Lower leg skin (tissue), 4 donors: ENCODE results near the gene PTPRC. TPM values are rescaled to one million over a fixed set of nuclear protein-coding genes. Genes with fewer than 3 reads are reported as not detected.

Source experiments
- DNase-seq, 2 donors: peaks; one replicate each; pipeline ENCODE4 v3.0.0-alpha.2; 2019; ENCODE audit warnings: low spot score in 2 of 2
- H3K4me3 ChIP-seq: fragments of 200-600 bp; sonication (generic); 2 replicates; pipeline ENCODE4 v1.5.1; 2017; ENCODE audit warnings: mild to moderate bottlenecking, low read depth; ENCODE audit not compliant: poor library complexity, severe bottlenecking
- POLR2A ChIP-seq, 2 donors: fragments of 450-650 bp; IDR thresholded peaks; one replicate each; pipeline ENCODE4 v1.6.1; 2016 to 2017; ENCODE audit warnings: antibody characterized with exemption in 2 of 2, mild to moderate bottlenecking in 1 of 2, moderate library complexity in 1 of 2
- WGBS, 2 donors: methylation state at CpG; one replicate each; pipeline ENCODE4 v1.1.5; 2018; 5-methylcytosine and 5-hydroxymethylcytosine counted together
- intact Hi-C: fragments of 100-400 bp; cut with DNase I; formaldehyde crosslinking; loops from one replicate; pipeline ENCODE4 v1.15.0; 2023; ENCODE audit warnings: low total_unique reads
- total RNA-seq, 4 donors: library from RNA; depleted of rRNA; stranded (reverse); fragments of >200 nt; gene quantifications; one replicate each; pipeline ENCODE4 v1.1.0, GENCODE V29; 2016
- TF ChIP-seq, protein P1 (sequence below), 3 donors: fragments of 450-650 bp; IDR thresholded peaks; one replicate each; pipeline ENCODE4 v1.5.1; 2016; ENCODE audit warnings: antibody characterized with exemption in 3 of 3, mild to moderate bottlenecking in 3 of 3, moderate library complexity in 2 of 3

PTPRC gene
- total RNA-seq, 4 donors from 2014 or later, result 4.0 to 8.3 (median 4.7) TPM

DNA sequence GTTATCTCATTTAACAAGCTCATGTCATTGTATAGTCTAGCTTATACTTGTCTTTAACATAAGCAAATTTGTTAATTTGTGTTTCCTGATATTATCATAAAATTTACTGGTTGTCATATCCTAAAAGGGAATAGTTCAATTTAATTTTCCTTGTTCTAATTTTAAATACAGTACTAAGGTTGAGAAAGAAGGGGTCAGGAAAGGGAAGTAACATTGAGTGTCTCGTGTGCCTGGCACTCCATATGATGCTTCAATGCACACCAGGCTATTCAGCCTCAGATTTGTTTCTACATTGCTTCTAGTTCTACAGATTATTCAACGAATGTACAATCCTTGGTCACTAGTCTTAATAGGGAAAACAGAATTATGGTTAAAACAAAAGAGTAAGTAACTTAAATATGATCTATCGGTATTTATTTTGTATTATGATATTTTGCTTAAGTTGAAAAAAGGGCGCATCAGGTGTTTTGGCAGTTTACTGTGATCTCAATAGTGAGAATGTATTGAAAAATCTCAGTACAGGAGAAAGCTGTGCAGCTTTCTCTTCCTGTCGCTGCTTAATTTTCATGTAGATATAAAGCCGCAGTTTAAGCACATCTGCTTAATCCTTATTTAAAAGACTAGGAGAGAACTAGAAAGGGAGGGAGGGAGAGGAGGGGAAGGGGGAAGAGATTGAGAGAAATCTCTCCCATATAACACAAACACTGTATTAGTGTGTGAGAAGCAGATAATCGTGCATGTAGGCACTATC lies 13.0 kb downstream of the PTPRC start:
- no peak for TF ChIP-seq POLR2A (IDR thresholded peaks at IDR 0.05)
- TF ChIP-seq, protein P1, sequence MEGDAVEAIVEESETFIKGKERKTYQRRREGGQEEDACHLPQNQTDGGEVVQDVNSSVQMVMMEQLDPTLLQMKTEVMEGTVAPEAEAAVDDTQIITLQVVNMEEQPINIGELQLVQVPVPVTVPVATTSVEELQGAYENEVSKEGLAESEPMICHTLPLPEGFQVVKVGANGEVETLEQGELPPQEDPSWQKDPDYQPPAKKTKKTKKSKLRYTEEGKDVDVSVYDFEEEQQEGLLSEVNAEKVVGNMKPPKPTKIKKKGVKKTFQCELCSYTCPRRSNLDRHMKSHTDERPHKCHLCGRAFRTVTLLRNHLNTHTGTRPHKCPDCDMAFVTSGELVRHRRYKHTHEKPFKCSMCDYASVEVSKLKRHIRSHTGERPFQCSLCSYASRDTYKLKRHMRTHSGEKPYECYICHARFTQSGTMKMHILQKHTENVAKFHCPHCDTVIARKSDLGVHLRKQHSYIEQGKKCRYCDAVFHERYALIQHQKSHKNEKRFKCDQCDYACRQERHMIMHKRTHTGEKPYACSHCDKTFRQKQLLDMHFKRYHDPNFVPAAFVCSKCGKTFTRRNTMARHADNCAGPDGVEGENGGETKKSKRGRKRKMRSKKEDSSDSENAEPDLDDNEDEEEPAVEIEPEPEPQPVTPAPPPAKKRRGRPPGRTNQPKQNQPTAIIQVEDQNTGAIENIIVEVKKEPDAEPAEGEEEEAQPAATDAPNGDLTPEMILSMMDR (IDR thresholded peaks at IDR 0.05), result no peak
- H3K4me3 ChIP-seq, result no peak overlapping the region
- intact Hi-C loops, result no loop called here
- WGBS, 2 donors, result 72 to 75% methylated on average over 7 of the region's 7 CpGs
- DNase-seq, result no peak

DNA sequence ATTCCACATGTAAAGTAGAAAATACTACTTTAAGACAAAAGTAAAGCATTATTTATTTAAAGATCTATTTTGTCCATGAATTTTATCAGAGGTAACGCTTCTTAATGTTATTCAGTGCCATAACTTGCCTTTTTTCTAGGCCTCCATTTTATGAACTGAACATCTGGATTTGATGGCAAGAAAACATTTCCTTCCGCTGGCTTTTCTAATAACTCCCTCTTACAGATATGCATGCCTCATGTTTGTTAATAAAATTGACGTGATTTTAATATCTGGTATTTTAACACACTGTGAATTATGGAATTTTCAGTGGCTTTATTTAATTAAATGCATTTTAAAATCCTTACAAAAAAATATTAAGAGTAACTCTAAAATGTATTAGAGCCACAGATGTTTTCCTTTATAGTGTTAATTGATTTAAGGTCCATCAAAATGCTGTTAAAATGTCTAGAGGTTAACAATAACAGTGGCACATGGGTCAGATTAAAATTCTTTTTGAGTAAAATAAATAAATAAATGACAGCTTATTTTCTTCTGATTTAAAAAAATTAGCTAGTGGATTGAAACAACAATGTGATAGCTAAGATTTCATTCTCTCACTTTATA lies 15.1 kb downstream of the PTPRC start:
- intact Hi-C loops, result no loop called here

DNA sequence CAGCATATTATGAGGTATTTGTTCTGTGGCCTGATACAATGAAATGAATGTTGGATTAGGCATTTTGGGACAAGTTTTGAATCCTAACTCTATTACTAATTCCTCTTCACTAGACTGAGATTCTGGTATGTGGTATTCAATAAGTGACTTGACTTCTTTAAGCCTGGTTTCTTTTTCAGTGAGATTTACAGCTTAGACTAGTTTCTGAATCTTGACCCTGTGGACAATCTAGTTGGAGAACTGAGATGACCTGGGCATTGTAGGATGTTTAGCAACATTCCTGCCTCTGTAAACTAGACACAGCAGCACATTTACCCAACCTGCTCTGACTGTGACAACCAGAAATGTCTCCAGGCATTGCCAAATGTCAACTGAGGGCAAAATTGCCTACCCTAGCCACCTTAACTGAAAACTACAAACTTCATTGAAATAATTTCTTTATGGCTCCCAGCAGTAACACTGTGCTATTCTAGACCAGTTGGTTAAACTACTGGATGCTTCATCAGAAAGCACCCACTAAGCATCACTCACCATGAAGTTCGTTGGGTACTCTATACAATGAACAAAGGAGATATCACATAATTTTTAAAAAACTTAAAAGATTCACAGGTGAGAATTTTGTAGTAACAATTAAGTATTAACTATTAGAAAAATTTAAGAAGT lies 16.8 kb downstream of the PTPRC start:
- no peak overlapping the region for H3K4me3 ChIP-seq
- WGBS, 2 donors, result 83 to 90% methylated on average over 1 of the region's 1 CpG
- DNase-seq, result no peak
- intact Hi-C loops, result no loop called here
- TF ChIP-seq, protein P1 (IDR thresholded peaks at IDR 0.05), result no peak
- TF ChIP-seq POLR2A (IDR thresholded peaks at IDR 0.05), result no peak

More for the DNA sequence above, 15.1 kb downstream of the PTPRC start:
- TF ChIP-seq, protein P1 (IDR thresholded peaks at IDR 0.05), result no peak
- TF ChIP-seq POLR2A (IDR thresholded peaks at IDR 0.05), result no peak
- WGBS, 2 donors, result 70 to 79% methylated on average over 3 of the region's 3 CpGs
- no peak overlapping the region for H3K4me3 ChIP-seq
- DNase-seq, result no peak

DNA sequence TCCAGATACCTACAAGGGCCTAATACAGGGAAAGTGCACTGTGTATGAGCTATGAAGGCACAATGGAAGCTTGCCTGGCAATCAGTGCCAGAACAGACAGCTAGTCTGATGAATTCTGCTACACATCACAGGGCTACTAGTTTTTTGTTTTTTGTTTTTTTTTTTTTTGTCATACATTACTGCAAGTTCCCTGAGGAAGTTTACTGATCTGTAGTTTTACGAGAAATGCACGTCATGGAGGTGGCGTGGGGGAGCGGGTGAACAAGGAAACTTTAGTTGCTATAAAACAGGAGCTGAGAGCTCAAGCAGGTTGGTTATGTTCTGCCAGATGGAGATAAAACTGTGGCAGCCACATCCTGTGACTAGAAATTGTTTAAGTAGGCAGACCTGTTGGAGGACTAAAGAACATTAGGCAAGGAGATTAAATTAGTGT lies 17.7 kb downstream of the PTPRC start:
- DNase-seq, result peak in 1 of 2 donors; percentile 37
- intact Hi-C loops, result no loop called here
- WGBS, 2 donors, result 76 to 80% methylated on average over 4 of the region's 4 CpGs
- TF ChIP-seq POLR2A (IDR thresholded peaks at IDR 0.05), result no peak
- TF ChIP-seq, protein P1 (IDR thresholded peaks at IDR 0.05), result no peak
- no peak overlapping the region for H3K4me3 ChIP-seq

DNA sequence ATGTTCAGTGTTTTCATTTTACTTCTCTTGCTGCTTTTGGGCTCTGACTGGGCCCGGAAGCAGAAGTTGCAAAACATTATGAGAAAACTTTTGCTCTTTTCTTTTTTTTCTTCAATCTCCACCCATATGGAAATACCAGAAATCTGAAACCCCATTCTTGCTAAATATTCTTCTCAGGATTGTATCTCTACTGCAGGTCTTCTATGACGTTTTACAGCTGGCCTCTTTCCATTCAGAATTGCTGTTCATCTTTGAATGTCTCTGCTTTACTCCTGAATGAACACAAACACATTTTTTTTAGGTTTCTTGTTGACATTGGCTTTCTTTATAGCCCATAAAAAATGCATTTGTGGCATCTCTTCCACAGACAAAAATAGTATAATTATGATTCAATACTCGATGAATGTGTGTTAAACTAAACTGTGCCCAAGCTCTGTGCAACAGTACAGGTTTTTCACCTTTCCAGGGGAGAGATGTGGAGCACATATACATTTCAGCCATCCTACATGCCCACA lies 18.8 kb downstream of the PTPRC start:
- intact Hi-C loops, result no loop called here
- no peak for TF ChIP-seq POLR2A (IDR thresholded peaks at IDR 0.05)
- TF ChIP-seq, protein P1 (IDR thresholded peaks at IDR 0.05), result no peak
- DNase-seq, result no peak
- no peak overlapping the region for H3K4me3 ChIP-seq
- 9 to 16% methylated on average over 3 of the region's 3 CpGs for WGBS, 2 donors
